Measurements from ENCODE around the gene FIBP. TPM values are rescaled to one million over a fixed set of nuclear protein-coding genes. Genes with fewer than 3 reads are reported as not detected.
A peak's percentile ranks its signal among the peaks of the same experiment; 100 is the strongest.

The FIBP gene
- total RNA-seq, 2 donors from 2014 or later, result 50.9 to 82.8 TPM

DNA sequence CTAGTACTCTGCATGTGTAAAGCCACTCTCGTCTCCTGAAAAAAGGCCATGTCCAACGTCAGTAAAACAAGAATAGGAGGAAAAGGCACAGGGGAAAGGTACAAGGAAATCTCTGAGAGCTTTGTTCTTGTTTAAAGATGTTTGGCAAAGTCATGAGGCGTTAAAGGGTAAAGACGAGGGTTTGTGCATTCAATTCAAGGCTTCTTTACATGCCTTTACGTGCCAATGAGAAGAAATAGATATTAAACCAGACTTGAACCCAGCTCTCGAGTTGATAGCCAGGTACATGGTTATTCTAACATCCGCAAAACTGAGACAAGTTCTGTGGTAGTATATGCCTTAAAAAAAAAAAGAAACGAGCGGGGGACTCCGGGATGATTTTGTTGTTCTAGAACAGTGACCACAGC lies 29.6 kb downstream of the FIBP start:
- DNase-seq (ENCODE audit: low spot score), result no peak
- Histone ChIP-seq H3K9me3 (no peaks in the 10 kb centered on the region), H3K36me3 (peaks cover 47% of the 10 kb centered on the region), H3K4me1 (peaks cover 0 to 61% of the 10 kb centered on the region in 2 donors), H3K27me3 (no peaks in the 10 kb centered on the region), H3K4me3 (peak overlapping the region; percentile 98 to 100), H3K27ac (peak overlapping the region; percentile 96)
- TF ChIP-seq, protein P1, sequence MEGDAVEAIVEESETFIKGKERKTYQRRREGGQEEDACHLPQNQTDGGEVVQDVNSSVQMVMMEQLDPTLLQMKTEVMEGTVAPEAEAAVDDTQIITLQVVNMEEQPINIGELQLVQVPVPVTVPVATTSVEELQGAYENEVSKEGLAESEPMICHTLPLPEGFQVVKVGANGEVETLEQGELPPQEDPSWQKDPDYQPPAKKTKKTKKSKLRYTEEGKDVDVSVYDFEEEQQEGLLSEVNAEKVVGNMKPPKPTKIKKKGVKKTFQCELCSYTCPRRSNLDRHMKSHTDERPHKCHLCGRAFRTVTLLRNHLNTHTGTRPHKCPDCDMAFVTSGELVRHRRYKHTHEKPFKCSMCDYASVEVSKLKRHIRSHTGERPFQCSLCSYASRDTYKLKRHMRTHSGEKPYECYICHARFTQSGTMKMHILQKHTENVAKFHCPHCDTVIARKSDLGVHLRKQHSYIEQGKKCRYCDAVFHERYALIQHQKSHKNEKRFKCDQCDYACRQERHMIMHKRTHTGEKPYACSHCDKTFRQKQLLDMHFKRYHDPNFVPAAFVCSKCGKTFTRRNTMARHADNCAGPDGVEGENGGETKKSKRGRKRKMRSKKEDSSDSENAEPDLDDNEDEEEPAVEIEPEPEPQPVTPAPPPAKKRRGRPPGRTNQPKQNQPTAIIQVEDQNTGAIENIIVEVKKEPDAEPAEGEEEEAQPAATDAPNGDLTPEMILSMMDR (IDR thresholded peaks at IDR 0.05), result no peak

DNA sequence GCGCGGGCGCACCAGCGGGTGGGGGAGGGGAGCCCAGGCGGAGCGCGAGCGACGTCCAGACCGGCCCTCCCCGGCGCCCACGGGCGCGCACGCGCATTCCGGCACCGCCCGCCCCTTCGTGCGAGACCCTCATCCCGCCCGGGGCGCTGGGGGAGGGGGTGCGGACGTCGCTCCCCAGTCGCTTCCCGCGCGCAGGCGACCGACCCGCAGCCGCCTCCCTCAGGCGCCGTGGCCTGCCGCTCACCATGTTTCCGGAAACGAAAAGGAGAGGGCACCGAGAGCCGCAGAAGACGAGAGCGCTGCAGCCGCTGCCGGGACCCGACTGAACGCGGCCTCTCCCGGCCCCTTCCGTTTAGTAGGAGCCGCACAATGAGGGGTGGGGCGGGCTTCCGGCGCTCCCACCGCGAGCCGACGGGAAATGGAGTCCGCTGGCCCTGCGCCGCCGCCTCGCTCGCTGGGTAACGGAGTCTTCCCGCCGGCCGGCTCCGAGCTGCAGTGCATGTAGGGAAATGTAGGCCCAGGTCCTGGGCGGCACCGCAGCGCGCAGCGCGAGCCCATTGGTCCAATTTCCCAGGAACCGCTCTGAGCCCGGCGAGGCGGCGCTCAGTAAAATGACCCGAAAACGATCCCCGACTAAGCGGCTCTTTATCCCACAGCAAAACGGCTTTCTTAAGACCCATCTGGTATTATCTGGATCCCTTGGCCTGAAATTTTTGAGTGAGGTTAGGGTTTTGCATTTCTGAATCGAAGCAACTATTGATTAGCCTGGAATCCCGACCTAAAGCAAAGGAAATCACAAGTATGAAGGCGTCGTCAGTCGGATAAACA lies 30.2 kb downstream of the FIBP start, which contains the start of gene CFL1:
TSS of gene CFL1 (minus strand) at position 328 of the 828 bp plus-strand sequence. CDS start at position 247, 81 bp downstream.
- DNase-seq (ENCODE audit: low spot score), result peak; percentile 99
- peak within 1 kb of the TSS; percentile 98 to 100 for H3K4me3 ChIP-seq
- TF ChIP-seq, protein P1 (IDR thresholded peaks at IDR 0.05), result peak in 1 of 2 donors; percentile 10
- peaks cover 47% of the 10 kb centered on the region for H3K36me3 ChIP-seq
- H3K9me3 ChIP-seq, result no peaks in the 10 kb centered on the region
- peaks cover 0 to 57% of the 10 kb centered on the region in 2 donors for H3K4me1 ChIP-seq
- H3K27ac ChIP-seq, result peak within 1 kb of the TSS; percentile 96
- H3K27me3 ChIP-seq, result no peaks in the 10 kb centered on the region

DNA sequence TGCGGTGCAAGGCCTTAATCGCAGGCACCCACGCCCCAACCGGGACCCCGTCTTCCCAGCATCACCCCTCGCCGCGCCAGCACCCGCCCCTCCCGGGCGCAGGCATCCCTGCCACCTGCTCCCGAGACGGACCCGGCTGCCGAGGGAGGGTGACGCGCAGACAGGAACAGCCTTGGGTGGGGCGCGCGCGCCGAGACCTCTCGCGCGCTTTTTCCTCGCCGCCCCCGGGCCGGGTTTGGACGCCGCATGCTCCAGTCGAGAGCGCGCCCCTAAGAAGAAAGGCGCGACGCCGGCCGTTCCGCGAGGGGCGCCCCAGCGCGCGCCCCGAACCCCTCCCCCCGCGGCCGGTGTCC lies 30.8 kb downstream of the FIBP start:
- TF ChIP-seq, protein P1 (IDR thresholded peaks at IDR 0.05), result no peak
- H3K4me1 ChIP-seq, result peaks cover 0 to 51% of the 10 kb centered on the region in 2 donors
- H3K9me3 ChIP-seq, result no peaks in the 10 kb centered on the region
- peak overlapping the region; percentile 96 for H3K27ac ChIP-seq
- peaks cover 47% of the 10 kb centered on the region for H3K36me3 ChIP-seq
- no peaks in the 10 kb centered on the region for H3K27me3 ChIP-seq
- peak overlapping the region; percentile 98 to 100 for H3K4me3 ChIP-seq
- no peak for DNase-seq (ENCODE audit: low spot score)

DNA sequence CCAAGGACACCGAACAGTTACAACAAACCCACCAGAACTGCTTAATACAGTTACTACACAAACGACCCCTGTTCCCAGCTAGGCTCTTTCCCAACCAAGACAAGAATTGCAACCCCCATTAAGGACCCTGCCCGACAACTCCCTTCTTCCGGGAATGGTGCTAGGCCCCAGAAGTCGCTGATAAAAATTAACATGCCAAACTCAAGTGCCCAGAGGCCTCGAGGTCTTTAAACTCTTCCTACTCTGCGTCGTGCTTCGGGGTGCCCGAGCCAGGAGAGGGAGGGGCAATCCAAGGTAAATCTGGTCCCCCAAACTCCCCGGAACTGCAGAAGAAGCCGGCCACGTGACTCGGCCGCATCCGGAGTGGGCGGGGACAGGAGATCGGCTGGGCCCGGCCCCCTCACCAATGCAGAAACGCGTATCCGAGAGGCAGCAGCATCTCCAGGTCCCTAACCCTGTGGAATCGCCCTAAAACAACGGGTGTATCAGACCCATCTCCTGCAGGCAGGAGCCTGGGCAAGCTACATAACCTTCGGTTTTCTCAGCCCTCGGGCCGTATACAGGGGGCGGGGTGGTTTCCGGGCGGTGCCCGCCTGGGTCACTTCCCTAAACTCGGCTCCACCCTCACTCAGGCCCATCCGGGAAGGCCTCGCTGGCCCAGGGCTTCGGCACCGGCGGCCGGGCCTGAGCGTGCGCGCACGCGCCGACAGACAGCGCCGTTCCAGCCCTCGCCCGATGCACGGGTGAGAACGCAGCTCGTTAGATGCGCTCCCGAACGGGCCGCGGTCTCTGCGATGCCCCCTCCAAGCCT lies 31.4 kb downstream of the FIBP start:
- Histone ChIP-seq H3K4me1 (peaks cover 0 to 45% of the 10 kb centered on the region in 2 donors), H3K36me3 (peaks cover 47% of the 10 kb centered on the region)
- TF ChIP-seq, protein P1 (IDR thresholded peaks at IDR 0.05), result no peak

DNA sequence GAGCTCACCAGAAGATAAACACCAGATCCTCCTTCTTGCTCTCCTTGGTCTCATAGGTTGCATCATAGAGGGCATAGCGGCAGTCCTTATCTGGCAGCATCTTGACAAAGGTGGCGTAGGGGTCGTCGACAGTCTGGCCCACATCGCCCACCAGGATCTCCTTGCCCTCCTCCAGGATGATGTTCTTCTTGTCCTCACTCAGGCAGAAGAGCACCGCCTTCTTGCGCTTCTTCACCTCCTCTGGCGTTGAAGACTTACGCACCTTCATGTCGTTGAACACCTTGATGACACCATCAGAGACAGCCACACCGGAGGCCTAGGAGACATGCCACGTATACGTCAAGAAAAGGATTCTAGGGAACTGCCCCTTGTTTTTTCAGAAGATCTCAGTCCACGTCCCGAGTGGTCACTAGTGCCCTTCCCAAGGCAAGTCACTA lies 32.3 kb downstream of the FIBP start:
- peaks cover 0 to 36% of the 10 kb centered on the region in 2 donors for H3K4me1 ChIP-seq
- no peaks in the 10 kb centered on the region for H3K27me3 ChIP-seq
- H3K4me3 ChIP-seq, result peak overlapping the region in 1 of 2 donors; percentile 98
- DNase-seq (ENCODE audit: low spot score), result no peak
- H3K27ac ChIP-seq, result peak overlapping the region in 1 of 2 donors; percentile 96
- peaks cover 50% of the 10 kb centered on the region for H3K36me3 ChIP-seq
- TF ChIP-seq, protein P1 (IDR thresholded peaks at IDR 0.05), result no peak
- H3K9me3 ChIP-seq, result peaks cover 0 to 7% of the 10 kb centered on the region in 2 donors

More for the DNA sequence above, 31.4 kb downstream of the FIBP start:
- Histone ChIP-seq H3K27me3 (no peaks in the 10 kb centered on the region), H3K27ac (peak overlapping the region; percentile 96), H3K9me3 (no peaks in the 10 kb centered on the region), H3K4me3 (peak overlapping the region; percentile 98 to 100)
- peak; percentile 84 for DNase-seq (ENCODE audit: low spot score)

Measured in right atrium auricular region (tissue), 2 donors.